ENCODE data around the gene CRABP2. TPM values are rescaled to one million over a fixed set of nuclear protein-coding genes. Genes with fewer than 3 reads are reported as not detected.

Gene CRABP2
- total and polyA plus RNA-seq, 2 of the 13 experiments (the other 11 are each of a cell fraction or from before 2014, with no cell fraction given), result 0.40 to 0.60 TPM

- TF ChIP-seq, protein P1, sequence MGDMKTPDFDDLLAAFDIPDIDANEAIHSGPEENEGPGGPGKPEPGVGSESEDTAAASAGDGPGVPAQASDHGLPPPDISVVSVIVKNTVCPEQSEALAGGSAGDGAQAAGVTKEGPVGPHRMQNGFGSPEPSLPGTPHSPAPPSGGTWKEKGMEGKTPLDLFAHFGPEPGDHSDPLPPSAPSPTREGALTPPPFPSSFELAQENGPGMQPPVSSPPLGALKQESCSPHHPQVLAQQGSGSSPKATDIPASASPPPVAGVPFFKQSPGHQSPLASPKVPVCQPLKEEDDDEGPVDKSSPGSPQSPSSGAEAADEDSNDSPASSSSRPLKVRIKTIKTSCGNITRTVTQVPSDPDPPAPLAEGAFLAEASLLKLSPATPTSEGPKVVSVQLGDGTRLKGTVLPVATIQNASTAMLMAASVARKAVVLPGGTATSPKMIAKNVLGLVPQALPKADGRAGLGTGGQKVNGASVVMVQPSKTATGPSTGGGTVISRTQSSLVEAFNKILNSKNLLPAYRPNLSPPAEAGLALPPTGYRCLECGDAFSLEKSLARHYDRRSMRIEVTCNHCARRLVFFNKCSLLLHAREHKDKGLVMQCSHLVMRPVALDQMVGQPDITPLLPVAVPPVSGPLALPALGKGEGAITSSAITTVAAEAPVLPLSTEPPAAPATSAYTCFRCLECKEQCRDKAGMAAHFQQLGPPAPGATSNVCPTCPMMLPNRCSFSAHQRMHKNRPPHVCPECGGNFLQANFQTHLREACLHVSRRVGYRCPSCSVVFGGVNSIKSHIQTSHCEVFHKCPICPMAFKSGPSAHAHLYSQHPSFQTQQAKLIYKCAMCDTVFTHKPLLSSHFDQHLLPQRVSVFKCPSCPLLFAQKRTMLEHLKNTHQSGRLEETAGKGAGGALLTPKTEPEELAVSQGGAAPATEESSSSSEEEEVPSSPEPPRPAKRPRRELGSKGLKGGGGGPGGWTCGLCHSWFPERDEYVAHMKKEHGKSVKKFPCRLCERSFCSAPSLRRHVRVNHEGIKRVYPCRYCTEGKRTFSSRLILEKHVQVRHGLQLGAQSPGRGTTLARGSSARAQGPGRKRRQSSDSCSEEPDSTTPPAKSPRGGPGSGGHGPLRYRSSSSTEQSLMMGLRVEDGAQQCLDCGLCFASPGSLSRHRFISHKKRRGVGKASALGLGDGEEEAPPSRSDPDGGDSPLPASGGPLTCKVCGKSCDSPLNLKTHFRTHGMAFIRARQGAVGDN (CRISPR knock-in tag; IDR thresholded peaks at IDR 0.05), result peak; percentile 85
- TF ChIP-seq SMARCC2 (IDR thresholded peaks at IDR 0.05), result no peak
- TF ChIP-seq THAP7 (CRISPR knock-in tag; IDR thresholded peaks at IDR 0.05), result no peak
- no peak for TF ChIP-seq ZNF577 (CRISPR knock-in tag; IDR thresholded peaks at IDR 0.05; ENCODE audit: borderline replicate concordance, low read depth)
- TF ChIP-seq, protein P2, sequence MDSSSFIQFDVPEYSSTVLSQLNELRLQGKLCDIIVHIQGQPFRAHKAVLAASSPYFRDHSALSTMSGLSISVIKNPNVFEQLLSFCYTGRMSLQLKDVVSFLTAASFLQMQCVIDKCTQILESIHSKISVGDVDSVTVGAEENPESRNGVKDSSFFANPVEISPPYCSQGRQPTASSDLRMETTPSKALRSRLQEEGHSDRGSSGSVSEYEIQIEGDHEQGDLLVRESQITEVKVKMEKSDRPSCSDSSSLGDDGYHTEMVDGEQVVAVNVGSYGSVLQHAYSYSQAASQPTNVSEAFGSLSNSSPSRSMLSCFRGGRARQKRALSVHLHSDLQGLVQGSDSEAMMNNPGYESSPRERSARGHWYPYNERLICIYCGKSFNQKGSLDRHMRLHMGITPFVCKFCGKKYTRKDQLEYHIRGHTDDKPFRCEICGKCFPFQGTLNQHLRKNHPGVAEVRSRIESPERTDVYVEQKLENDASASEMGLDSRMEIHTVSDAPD (CRISPR knock-in tag; IDR thresholded peaks at IDR 0.05), result no peak
- TF ChIP-seq SP140L (CRISPR knock-in tag; IDR thresholded peaks at IDR 0.05; ENCODE audit: borderline replicate concordance), result no peak
- TF ChIP-seq POLR2G (IDR thresholded peaks at IDR 0.05; ENCODE audit: low read depth, low read length), result peak; percentile 77
- peak; percentile 90 for TF ChIP-seq SAP130 (CRISPR knock-in tag; IDR thresholded peaks at IDR 0.05; ENCODE audit: low read depth)
- TF ChIP-seq IRF2 (CRISPR knock-in tag; IDR thresholded peaks at IDR 0.05), result peak; percentile 41
- no peak for TF ChIP-seq SP2 (CRISPR knock-in tag; IDR thresholded peaks at IDR 0.05)
- TF ChIP-seq ELF1 (CRISPR knock-in tag; IDR thresholded peaks at IDR 0.05), result peak; percentile 89
- TF ChIP-seq TERF1 (CRISPR knock-in tag; IDR thresholded peaks at IDR 0.05), result no peak
- no peak for TF ChIP-seq SIX1 (CRISPR knock-in tag; IDR thresholded peaks at IDR 0.05; ENCODE audit: borderline replicate concordance)
- TF ChIP-seq SCMH1 (CRISPR knock-in tag; IDR thresholded peaks at IDR 0.05; ENCODE audit: borderline replicate concordance), result no peak
- no peak for TF ChIP-seq SMC3 (IDR thresholded peaks at IDR 0.05; ENCODE audit: low read length)
- TF ChIP-seq, protein P3, sequence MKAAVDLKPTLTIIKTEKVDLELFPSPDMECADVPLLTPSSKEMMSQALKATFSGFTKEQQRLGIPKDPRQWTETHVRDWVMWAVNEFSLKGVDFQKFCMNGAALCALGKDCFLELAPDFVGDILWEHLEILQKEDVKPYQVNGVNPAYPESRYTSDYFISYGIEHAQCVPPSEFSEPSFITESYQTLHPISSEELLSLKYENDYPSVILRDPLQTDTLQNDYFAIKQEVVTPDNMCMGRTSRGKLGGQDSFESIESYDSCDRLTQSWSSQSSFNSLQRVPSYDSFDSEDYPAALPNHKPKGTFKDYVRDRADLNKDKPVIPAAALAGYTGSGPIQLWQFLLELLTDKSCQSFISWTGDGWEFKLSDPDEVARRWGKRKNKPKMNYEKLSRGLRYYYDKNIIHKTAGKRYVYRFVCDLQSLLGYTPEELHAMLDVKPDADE (CRISPR knock-in tag; IDR thresholded peaks at IDR 0.05), result no peak
- TF ChIP-seq NCOA2 (CRISPR knock-in tag; IDR thresholded peaks at IDR 0.05), result no peak
- no peak for TF ChIP-seq ZNF589 (CRISPR knock-in tag; conservative IDR thresholded peaks at IDR 0.05)
- TF ChIP-seq HOXA9 (CRISPR knock-in tag; IDR thresholded peaks at IDR 0.05; ENCODE audit: borderline replicate concordance), result no peak
Measured at GRCh38 chr1:156728599-156729462, 23.4 kb upstream of the CRABP2 start, which contains the start of gene ISG20L2 (continued).
